Naive thymus-derived CD8-positive, alpha-beta T cell (primary cell): ENCODE results near the gene PARD3. TPM values are rescaled to one million over a fixed set of nuclear protein-coding genes. Genes with fewer than 3 reads are reported as not detected.

Experiments
- ATAC-seq, 2 donors: fragments of 150-1000 bp; cut with Tn5 transposase in 1 of 2; sonication (Bioruptor Pico), chemical (Tn5 transposase) in 1 of 2; 1 replicate in 1 of 2; 2 replicates in 1 of 2; pipeline ENCODE4 v1.10.0; 2021; ENCODE audit warnings: mild to moderate bottlenecking in 2 of 2, moderate library complexity in 2 of 2
- POLR2A ChIA-PET: fragments of 350-600 bp; sonication (Branson Sonifier 250); formaldehyde crosslinking; loops from one replicate; lab custom pipeline; 2021; ENCODE audit warnings: antibody characterized with exemption; lab: Charles Lee
- DNase-seq, 10 donors: peaks; one replicate each; pipeline versions ENCODE4 v3.0.0 to v3.0.0-alpha.2; 2020 to 2022
- H3K27ac Mint-ChIP-seq, 10 donors: one replicate each; pipeline ENCODE4 v1.8.0; 2020 to 2022; ENCODE audit warnings: mild to moderate bottlenecking in 10 of 10, mixed read lengths in 10 of 10, moderate library complexity in 4 of 10, inconsistent platforms in 1 of 10
- H3K27me3 Mint-ChIP-seq, 5 donors: one replicate each; pipeline ENCODE4 v1.8.0; 2021 to 2022; ENCODE audit warnings: mixed read lengths in 5 of 5
- H3K36me3 Mint-ChIP-seq, 3 donors: one replicate each; pipeline ENCODE4 v1.8.0; 2020 to 2022; ENCODE audit warnings: mixed read lengths in 3 of 3, mild to moderate bottlenecking in 2 of 3, inconsistent platforms in 1 of 3
- H3K4me1 Mint-ChIP-seq, 4 donors: one replicate each; pipeline ENCODE4 v1.8.0; 2021 to 2022; ENCODE audit warnings: mixed read lengths in 4 of 4
- H3K4me3 Mint-ChIP-seq, 10 donors: one replicate each; pipeline ENCODE4 v1.8.0; 2020 to 2022; ENCODE audit warnings: mild to moderate bottlenecking in 10 of 10, mixed read lengths in 10 of 10, moderate library complexity in 6 of 10, inconsistent platforms in 1 of 10
- H3K9me3 Mint-ChIP-seq, 9 donors: one replicate each; pipeline ENCODE4 v1.8.0; 2020 to 2022; ENCODE audit warnings: mixed read lengths in 9 of 9, mild to moderate bottlenecking in 3 of 9, inconsistent platforms in 1 of 9, moderate library complexity in 1 of 9
- polyA plus RNA-seq, 3 donors: library from polyadenylated mRNA; unstranded; fragments of 300-500 nt; fragmentation: Illumina TruSeq; gene quantifications; one replicate each; pipeline ENCODE4 v1.2.3, GENCODE V29; 2021
- total RNA-seq, 8 experiments: library from RNA in 2 of 8; stranded (reverse) in 2 of 8; gene quantifications; one replicate each; pipeline ENCODE4 v1.2.3 and lab custom pipeline; 2021 to 2026

The PARD3 gene
- total and polyA plus RNA-seq, 5 experiments from 2014 or later, result 0.10 to 0.51 (median 0.18) TPM

- Mint-ChIP-seq H3K9me3 (no peaks in the 10 kb centered on the region), H3K36me3 (no peaks in the 10 kb centered on the region), H3K27me3 (peaks cover 0 to 12% (median 3%) of the 10 kb centered on the region in 5 donors), H3K27ac (no peak overlapping the region), H3K4me3 (no peak overlapping the region), H3K4me1 (peaks cover 4 to 14% (median 11%) of the 10 kb centered on the region in 4 donors)
- DNase-seq (no peak), ATAC-seq (no peak)
- POLR2A ChIA-PET, result no interaction called here
Observed at GRCh38 chr10:34207343-34207742, 607.8 kb downstream of the PARD3 start.

GRCh38 chr10:34206935-34207268 lies 608.2 kb downstream of the PARD3 start:
- peaks cover 4 to 14% (median 11%) of the 10 kb centered on the region in 4 donors for H3K4me1 Mint-ChIP-seq
- H3K9me3 Mint-ChIP-seq, result no peaks in the 10 kb centered on the region
- ATAC-seq, result no peak
- peaks cover 0 to 12% (median 3%) of the 10 kb centered on the region in 5 donors for H3K27me3 Mint-ChIP-seq
- H3K27ac Mint-ChIP-seq, result no peak overlapping the region
- H3K36me3 Mint-ChIP-seq, result no peaks in the 10 kb centered on the region
- POLR2A ChIA-PET, result no interaction called here
- DNase-seq, result no peak
- no peak overlapping the region for H3K4me3 Mint-ChIP-seq

- no peak for ATAC-seq
- H3K4me1 Mint-ChIP-seq, result peaks cover 4 to 14% (median 11%) of the 10 kb centered on the region in 4 donors
- no peaks in the 10 kb centered on the region for H3K36me3 Mint-ChIP-seq
- H3K27me3 Mint-ChIP-seq, result peaks cover 0 to 12% (median 3%) of the 10 kb centered on the region in 5 donors
- POLR2A ChIA-PET, result no interaction called here
- no peak for DNase-seq
- peak overlapping the region in 2 of 10 donors; percentile 41 to 45 for H3K27ac Mint-ChIP-seq
- peak overlapping the region in 1 of 10 donors; percentile 51 for H3K4me3 Mint-ChIP-seq
- H3K9me3 Mint-ChIP-seq, result no peaks in the 10 kb centered on the region
Observed at GRCh38 chr10:34206078-34206934, 608.8 kb downstream of the PARD3 start.

GRCh38 chr10:34205452-34205851 lies 609.6 kb downstream of the PARD3 start:
- DNase-seq (no peak), ATAC-seq (peak in 1 of 2 donors; percentile 23)
- Mint-ChIP-seq H3K27me3 (peaks cover 0 to 12% (median 3%) of the 10 kb centered on the region in 5 donors), H3K4me3 (peak overlapping the region in 3 of 10 donors; percentile 0 to 51 (median 9)), H3K4me1 (peaks cover 4 to 14% (median 12%) of the 10 kb centered on the region in 4 donors), H3K27ac (peak overlapping the region in 4 of 10 donors; percentile 5 to 71 (median 43)), H3K9me3 (no peaks in the 10 kb centered on the region), H3K36me3 (no peaks in the 10 kb centered on the region)
- POLR2A ChIA-PET, result no interaction called here

DNA sequence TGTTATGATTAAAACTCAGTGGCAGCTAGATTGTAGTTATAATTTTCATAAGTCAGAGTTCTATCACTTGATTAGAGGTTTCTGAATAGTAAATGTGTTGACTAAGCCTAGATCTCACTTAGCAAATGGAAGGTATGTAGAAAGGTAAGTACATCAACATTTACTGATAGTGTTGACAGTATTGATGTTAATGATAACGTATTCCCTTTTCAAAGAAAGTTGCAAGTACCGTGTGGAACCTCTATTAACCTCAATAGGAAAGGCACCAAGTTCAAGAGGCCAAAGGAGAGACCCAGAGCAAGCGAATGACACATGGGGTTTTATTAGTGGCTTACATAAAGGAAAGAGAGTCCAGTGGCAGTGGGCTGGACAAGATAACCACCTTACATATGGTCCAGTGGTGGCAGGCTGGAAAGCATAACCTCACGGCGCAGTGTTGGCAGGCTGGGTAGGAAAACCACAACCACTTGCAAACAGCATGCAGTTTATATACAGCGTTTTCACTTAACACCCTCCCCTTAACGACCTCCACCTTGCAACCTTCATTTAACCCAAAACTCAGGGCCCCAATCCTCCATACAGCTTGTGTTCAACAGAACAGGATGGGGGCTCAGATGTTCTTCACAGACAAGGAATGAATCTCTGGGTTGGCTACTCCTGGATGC lies 611.0 kb downstream of the PARD3 start:
- H3K27ac Mint-ChIP-seq, result no peak overlapping the region
- no peak overlapping the region for H3K4me3 Mint-ChIP-seq
- POLR2A ChIA-PET, result no interaction called here
- DNase-seq (no peak), ATAC-seq (no peak)
- H3K4me1 Mint-ChIP-seq, result peaks cover 4 to 15% (median 13%) of the 10 kb centered on the region in 4 donors
- peaks cover 0 to 12% (median 3%) of the 10 kb centered on the region in 5 donors for H3K27me3 Mint-ChIP-seq
- no peaks in the 10 kb centered on the region for H3K9me3 Mint-ChIP-seq
- no peaks in the 10 kb centered on the region for H3K36me3 Mint-ChIP-seq

- H3K27me3 Mint-ChIP-seq, result peaks cover 0 to 10% (median 0%) of the 10 kb centered on the region in 5 donors
- H3K4me3 Mint-ChIP-seq, result no peak overlapping the region
Observed at GRCh38 chr10:34200355-34200901, 614.7 kb downstream of the PARD3 start.

DNA sequence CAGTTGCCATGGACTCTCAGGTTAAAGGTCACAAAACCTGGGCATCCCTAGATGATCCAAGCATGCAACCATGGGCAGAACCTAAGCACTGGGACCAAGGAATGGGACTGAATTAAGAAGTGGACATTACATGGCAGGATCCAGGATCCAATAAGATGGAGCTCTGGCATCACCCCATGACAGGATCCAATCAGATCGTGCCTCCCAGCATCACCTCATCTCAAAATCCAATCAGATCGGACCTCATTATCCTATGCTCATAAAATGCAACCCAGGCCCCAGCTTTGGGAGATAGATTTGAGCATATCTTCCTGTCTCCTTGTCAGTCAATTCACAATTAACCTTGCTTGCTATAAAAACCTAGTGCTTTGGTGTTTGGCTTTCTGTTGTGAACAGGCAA lies 616.1 kb downstream of the PARD3 start:
- Mint-ChIP-seq H3K27ac (no peak overlapping the region), H3K4me3 (no peak overlapping the region), H3K36me3 (no peaks in the 10 kb centered on the region), H3K27me3 (peaks cover 0 to 12% (median 0%) of the 10 kb centered on the region in 5 donors), H3K4me1 (peaks cover 0 to 4% (median under 1%) of the 10 kb centered on the region in 4 donors), H3K9me3 (no peaks in the 10 kb centered on the region)
- POLR2A ChIA-PET, result no interaction called here
- no peak for DNase-seq
- ATAC-seq, result no peak

More at GRCh38 chr10:34200355-34200901, 614.7 kb downstream of the PARD3 start:
- ATAC-seq (no peak), DNase-seq (no peak)
- no peaks in the 10 kb centered on the region for H3K36me3 Mint-ChIP-seq
- H3K27ac Mint-ChIP-seq, result peak overlapping the region in 1 of 10 donors; percentile 52
- POLR2A ChIA-PET, result no interaction called here
- peaks cover 1 to 8% (median 5%) of the 10 kb centered on the region in 4 donors for H3K4me1 Mint-ChIP-seq
- H3K9me3 Mint-ChIP-seq, result no peaks in the 10 kb centered on the region

DNA sequence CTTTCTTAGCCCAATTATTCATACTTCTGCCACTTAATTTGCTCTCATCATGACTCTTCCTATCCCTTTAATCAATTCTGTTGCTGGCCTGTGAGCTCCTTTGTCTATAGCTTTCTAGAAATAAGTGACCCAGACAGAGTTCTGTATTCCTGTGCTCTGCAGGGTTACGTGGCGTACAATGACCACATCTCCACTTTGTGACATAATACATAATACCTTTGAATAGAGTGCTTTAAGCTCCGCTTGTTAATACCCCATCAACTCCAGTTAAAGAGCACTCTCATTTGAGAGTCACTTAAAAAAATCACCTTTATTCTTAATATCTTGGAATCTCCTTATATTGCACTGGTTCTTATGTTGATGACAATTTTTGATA lies 619.0 kb downstream of the PARD3 start:
- no peak for DNase-seq
- Mint-ChIP-seq H3K4me3 (no peak overlapping the region), H3K4me1 (peaks cover 0 to 4% (median 0%) of the 10 kb centered on the region in 4 donors), H3K36me3 (no peaks in the 10 kb centered on the region), H3K27me3 (peaks cover 0 to 9% (median 0%) of the 10 kb centered on the region in 5 donors), H3K27ac (no peak overlapping the region), H3K9me3 (no peaks in the 10 kb centered on the region)
- ATAC-seq, result no peak
- POLR2A ChIA-PET, result no interaction called here

DNA sequence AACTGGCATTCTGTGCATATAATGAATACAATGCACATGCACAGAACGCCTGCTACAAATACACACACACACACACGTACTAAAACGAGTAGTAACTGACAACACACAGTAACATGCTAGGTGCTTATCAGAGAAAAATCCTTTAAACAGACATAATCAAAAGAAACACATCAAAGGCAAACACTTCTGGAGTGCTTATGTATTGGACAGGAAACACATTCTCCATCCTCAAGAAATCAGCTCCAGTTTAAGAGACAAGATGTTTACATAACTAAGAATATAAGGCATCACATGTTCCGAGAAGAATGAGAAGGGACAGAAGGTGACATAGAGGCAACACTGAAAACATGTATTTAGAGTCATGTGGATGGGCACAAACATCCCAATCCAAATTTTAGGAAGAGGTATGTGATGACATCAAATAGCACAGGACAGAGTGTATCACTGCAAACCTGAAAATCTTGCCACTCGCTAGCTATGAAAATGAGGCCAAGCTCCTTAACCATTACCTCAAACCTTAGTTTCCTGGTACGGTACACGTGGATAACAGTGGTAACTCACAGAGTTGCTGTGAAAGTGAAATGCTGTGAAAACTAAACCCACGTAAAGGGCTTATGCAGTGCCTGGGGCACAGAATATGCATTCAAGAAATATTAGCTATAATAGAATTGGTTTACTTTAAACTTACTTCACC lies 619.6 kb downstream of the PARD3 start:
- Mint-ChIP-seq H3K36me3 (no peaks in the 10 kb centered on the region), H3K27ac (no peak overlapping the region), H3K4me3 (no peak overlapping the region), H3K9me3 (no peaks in the 10 kb centered on the region), H3K27me3 (peaks cover 0 to 15% (median 0%) of the 10 kb centered on the region in 5 donors), H3K4me1 (peaks cover 0 to 3% (median 0%) of the 10 kb centered on the region in 4 donors)
- no peak for ATAC-seq
- DNase-seq, result no peak
- POLR2A ChIA-PET, result no interaction called here

- no peak for ATAC-seq
- Mint-ChIP-seq H3K27me3 (peaks cover 0 to 16% (median 0%) of the 10 kb centered on the region in 5 donors), H3K4me3 (no peak overlapping the region), H3K9me3 (no peaks in the 10 kb centered on the region), H3K36me3 (no peaks in the 10 kb centered on the region), H3K4me1 (no peaks in the 10 kb centered on the region), H3K27ac (no peak overlapping the region)
- no peak for DNase-seq
- POLR2A ChIA-PET, result no interaction called here
Observed at GRCh38 chr10:34193931-34194626, 621.0 kb downstream of the PARD3 start.

- no peaks in the 10 kb centered on the region for H3K36me3 Mint-ChIP-seq
- no peaks in the 10 kb centered on the region for H3K4me1 Mint-ChIP-seq
- H3K4me3 Mint-ChIP-seq, result no peak overlapping the region
- ATAC-seq (no peak), DNase-seq (no peak)
- POLR2A ChIA-PET, result no interaction called here
- H3K27me3 Mint-ChIP-seq, result peaks cover 0 to 16% (median 0%) of the 10 kb centered on the region in 5 donors
- H3K27ac Mint-ChIP-seq, result no peak overlapping the region
- no peaks in the 10 kb centered on the region for H3K9me3 Mint-ChIP-seq
Observed at GRCh38 chr10:34192646-34193045, 622.5 kb downstream of the PARD3 start.

DNA sequence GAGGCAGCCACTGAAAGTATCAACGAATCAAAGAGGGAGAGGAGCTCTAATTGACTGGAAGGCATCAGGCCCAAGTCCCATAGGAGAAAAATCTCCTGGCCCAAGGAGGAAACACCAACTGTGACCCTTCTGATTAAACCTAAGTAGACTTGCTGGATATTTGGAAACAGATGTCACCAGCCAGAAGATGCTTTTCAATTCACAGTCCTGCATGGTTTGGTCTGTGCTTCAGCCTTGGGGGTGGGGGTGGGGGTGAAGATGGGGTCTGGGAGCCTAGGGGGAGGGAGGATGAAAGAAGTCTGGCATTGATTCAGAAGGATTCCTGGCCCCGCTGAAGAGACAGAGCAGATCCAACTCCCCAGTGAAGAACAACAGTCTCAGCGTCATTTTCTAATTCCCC lies 623.7 kb downstream of the PARD3 start:
- Mint-ChIP-seq H3K9me3 (no peaks in the 10 kb centered on the region), H3K27me3 (peaks cover 0 to 9% (median 0%) of the 10 kb centered on the region in 5 donors), H3K27ac (no peak overlapping the region), H3K36me3 (no peaks in the 10 kb centered on the region), H3K4me1 (no peaks in the 10 kb centered on the region), H3K4me3 (no peak overlapping the region)
- DNase-seq (no peak), ATAC-seq (no peak)
- POLR2A ChIA-PET, result interaction anchor here (0.6 kb wide), 1 partner anchor 524 kb away, joined by 4 read pairs; no protein-coding TSS in a partner anchor
